Neural progenitor cell (in vitro differentiated cells): ENCODE results near the gene SPATA16. TPM values are rescaled to one million over a fixed set of nuclear protein-coding genes. Genes with fewer than 3 reads are reported as not detected.

Source experiments
- DNase-seq: peaks from one replicate; pipeline ENCODE4 v3.0.0-alpha.2; 2016; ENCODE audit warnings: low spot score
- H2AFZ ChIP-seq: fragments of 200-600 bp; sonication (generic); replicated peaks from 2 replicates; pipeline ENCODE4 v1.6.1; 2016; ENCODE audit warnings: antibody characterized with exemption
- H3F3A ChIP-seq: fragments of 200-600 bp; sonication (generic); 2 replicates; pipeline ENCODE4 v1.6.1; 2016; ENCODE audit warnings: antibody characterized with exemption, low read depth
- H3K27ac ChIP-seq: fragments of 200-600 bp; sonication (generic); 2 replicates; pipeline ENCODE4 v1.5.1; 2016; ENCODE audit warnings: mild to moderate bottlenecking
- H3K27me3 ChIP-seq: fragments of 200-600 bp; sonication (generic); 2 replicates; pipeline ENCODE4 v1.6.1; 2016; ENCODE audit warnings: mild to moderate bottlenecking, moderate library complexity
- H3K36me3 ChIP-seq: fragments of 200-600 bp; sonication (generic); 2 replicates; pipeline ENCODE4 v1.5.1; 2016
- H3K4me1 ChIP-seq: fragments of 200-600 bp; sonication (generic); 2 replicates; pipeline ENCODE4 v1.6.1; 2016; ENCODE audit warnings: mixed run types
- H3K4me2 ChIP-seq: fragments of 200-600 bp; sonication (generic); 2 replicates; pipeline ENCODE4 v1.6.1; 2016
- H3K4me3 ChIP-seq: fragments of 200-600 bp; sonication (generic); 2 replicates; pipeline ENCODE4 v1.5.1; 2016
- H3K79me2 ChIP-seq: fragments of 200-600 bp; sonication (generic); 2 replicates; pipeline ENCODE4 v1.6.1; 2016; ENCODE audit warnings: low read depth
- H3K9ac ChIP-seq: fragments of 200-600 bp; sonication (generic); 2 replicates; pipeline ENCODE4 v1.6.1; 2016
- H3K9me3 ChIP-seq: fragments of 200-600 bp; sonication (generic); 2 replicates; pipeline ENCODE4 v1.5.1; 2016; ENCODE audit warnings: low read depth
- H4K20me1 ChIP-seq: fragments of 200-600 bp; sonication (generic); 2 replicates; pipeline ENCODE4 v1.6.1; 2016; ENCODE audit warnings: low read depth
- H3K27ac Mint-ChIP-seq: 3 replicates; pipeline ENCODE4 v1.8.0; 2021; ENCODE audit warnings: mixed read lengths
- H3K27me3 Mint-ChIP-seq: 2 replicates; pipeline ENCODE4 v1.8.0; 2022; ENCODE audit warnings: low read depth, mild to moderate bottlenecking, inconsistent platforms, moderate library complexity, mixed read lengths; ENCODE audit not compliant: insufficient read depth
- H3K36me3 Mint-ChIP-seq: 3 replicates; pipeline ENCODE4 v1.8.0; 2021; ENCODE audit warnings: mixed read lengths
- H3K4me1 Mint-ChIP-seq: 3 replicates; pipeline ENCODE4 v1.8.0; 2021; ENCODE audit warnings: mixed read lengths
- H3K4me3 Mint-ChIP-seq: 3 replicates; pipeline ENCODE4 v1.8.0; 2021; ENCODE audit warnings: mild to moderate bottlenecking, moderate library complexity, mixed read lengths
- H3K9me3 Mint-ChIP-seq: 3 replicates; pipeline ENCODE4 v1.8.0; 2020; ENCODE audit warnings: mixed read lengths
- EZH2 ChIP-seq: fragments of 200-600 bp; sonication (generic); IDR thresholded peaks from 2 replicates; pipeline ENCODE4 v1.6.1; 2017; ENCODE audit warnings: antibody characterized with exemption, mild to moderate bottlenecking, moderate library complexity
- EZH2phosphoT487 ChIP-seq: fragments of 200-600 bp; sonication (generic); IDR thresholded peaks from 2 replicates; pipeline ENCODE4 v1.6.1; 2017; ENCODE audit warnings: antibody characterized with exemption
- total RNA-seq: library from RNA; depleted of rRNA; stranded (reverse); fragments of >200 nt; gene quantifications from 2 replicates; pipeline ENCODE4 v1.2.3, GENCODE V29; 2015; ENCODE audit warnings: low replicate concordance
- TF ChIP-seq, protein P1 (sequence below): fragments of 200-600 bp; sonication (generic); IDR thresholded peaks from 2 replicates; pipeline ENCODE4 v1.5.1; 2017; ENCODE audit warnings: antibody characterized with exemption, mild to moderate bottlenecking

Gene SPATA16
- total RNA-seq, 1 donor from 2014 or later: not detected

- TF ChIP-seq, protein P1, sequence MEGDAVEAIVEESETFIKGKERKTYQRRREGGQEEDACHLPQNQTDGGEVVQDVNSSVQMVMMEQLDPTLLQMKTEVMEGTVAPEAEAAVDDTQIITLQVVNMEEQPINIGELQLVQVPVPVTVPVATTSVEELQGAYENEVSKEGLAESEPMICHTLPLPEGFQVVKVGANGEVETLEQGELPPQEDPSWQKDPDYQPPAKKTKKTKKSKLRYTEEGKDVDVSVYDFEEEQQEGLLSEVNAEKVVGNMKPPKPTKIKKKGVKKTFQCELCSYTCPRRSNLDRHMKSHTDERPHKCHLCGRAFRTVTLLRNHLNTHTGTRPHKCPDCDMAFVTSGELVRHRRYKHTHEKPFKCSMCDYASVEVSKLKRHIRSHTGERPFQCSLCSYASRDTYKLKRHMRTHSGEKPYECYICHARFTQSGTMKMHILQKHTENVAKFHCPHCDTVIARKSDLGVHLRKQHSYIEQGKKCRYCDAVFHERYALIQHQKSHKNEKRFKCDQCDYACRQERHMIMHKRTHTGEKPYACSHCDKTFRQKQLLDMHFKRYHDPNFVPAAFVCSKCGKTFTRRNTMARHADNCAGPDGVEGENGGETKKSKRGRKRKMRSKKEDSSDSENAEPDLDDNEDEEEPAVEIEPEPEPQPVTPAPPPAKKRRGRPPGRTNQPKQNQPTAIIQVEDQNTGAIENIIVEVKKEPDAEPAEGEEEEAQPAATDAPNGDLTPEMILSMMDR: no peak
- no peak for TF ChIP-seq EZH2
- TF ChIP-seq EZH2phosphoT487: no peak
- Histone ChIP-seq H2AFZ (no peak overlapping the region), H3K4me3 (no peak overlapping the region), H3K9me3 (no peaks in the 10 kb centered on the region), H3K27ac (no peak overlapping the region), H3K36me3 (no peaks in the 10 kb centered on the region), H4K20me1 (no peaks in the 10 kb centered on the region), H3K9ac (no peak overlapping the region), H3K4me1 (no peaks in the 10 kb centered on the region), H3K27me3 (no peaks in the 10 kb centered on the region), H3K79me2 (no peaks in the 10 kb centered on the region), H3K4me2 (no peak overlapping the region), H3F3A (no peaks in the 10 kb centered on the region)
- H3K36me3 Mint-ChIP-seq: no peaks in the 10 kb centered on the region
- DNase-seq: no peak
- H3K4me3 Mint-ChIP-seq: no peak overlapping the region
- H3K4me1 Mint-ChIP-seq: peaks cover 6% of the 10 kb centered on the region
- H3K27me3 Mint-ChIP-seq: no peaks in the 10 kb centered on the region
- no peaks in the 10 kb centered on the region for H3K9me3 Mint-ChIP-seq
- H3K27ac Mint-ChIP-seq: no peak overlapping the region
Measured at GRCh38 chr3:173013219-173013832, 127.7 kb downstream of the SPATA16 start.

DNA sequence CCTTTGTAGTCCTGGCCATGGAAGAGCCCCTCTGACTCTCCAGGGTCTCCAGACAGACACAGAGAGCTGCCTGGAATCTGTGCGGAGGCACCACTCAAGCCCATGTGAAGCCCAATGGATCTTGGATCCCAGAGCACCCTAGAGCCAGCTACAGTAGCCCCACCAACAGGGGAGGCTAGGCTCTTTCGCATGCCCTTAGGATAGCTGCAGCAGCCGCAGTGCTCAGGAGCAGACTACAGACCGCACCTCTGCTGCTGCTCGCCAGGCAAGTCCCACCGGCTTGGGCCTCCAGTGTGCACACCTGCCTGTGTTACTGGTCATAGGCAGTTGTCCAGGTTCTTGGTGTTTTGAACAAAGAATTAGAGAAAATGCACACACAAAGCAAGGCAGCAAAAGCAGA lies 131.6 kb downstream of the SPATA16 start:
- Mint-ChIP-seq H3K27me3 (no peaks in the 10 kb centered on the region), H3K9me3 (no peaks in the 10 kb centered on the region), H3K36me3 (no peaks in the 10 kb centered on the region), H3K27ac (no peak overlapping the region), H3K4me3 (no peak overlapping the region), H3K4me1 (peaks cover 11% of the 10 kb centered on the region)
- H3K4me2 ChIP-seq: no peak overlapping the region
- peak overlapping the region; percentile 10 for H2AFZ ChIP-seq
- H3K9me3 ChIP-seq: no peaks in the 10 kb centered on the region
- H3K4me1 ChIP-seq: no peaks in the 10 kb centered on the region
- H4K20me1 ChIP-seq: no peaks in the 10 kb centered on the region
- no peak overlapping the region for H3K4me3 ChIP-seq
- H3K36me3 ChIP-seq: no peaks in the 10 kb centered on the region
- no peak for DNase-seq
- H3F3A ChIP-seq: no peaks in the 10 kb centered on the region
- no peaks in the 10 kb centered on the region for H3K79me2 ChIP-seq
- H3K27me3 ChIP-seq: no peaks in the 10 kb centered on the region
- TF ChIP-seq, protein P1: no peak
- TF ChIP-seq EZH2phosphoT487 (no peak), EZH2 (no peak)
- no peak overlapping the region for H3K9ac ChIP-seq
- no peak overlapping the region for H3K27ac ChIP-seq

DNA sequence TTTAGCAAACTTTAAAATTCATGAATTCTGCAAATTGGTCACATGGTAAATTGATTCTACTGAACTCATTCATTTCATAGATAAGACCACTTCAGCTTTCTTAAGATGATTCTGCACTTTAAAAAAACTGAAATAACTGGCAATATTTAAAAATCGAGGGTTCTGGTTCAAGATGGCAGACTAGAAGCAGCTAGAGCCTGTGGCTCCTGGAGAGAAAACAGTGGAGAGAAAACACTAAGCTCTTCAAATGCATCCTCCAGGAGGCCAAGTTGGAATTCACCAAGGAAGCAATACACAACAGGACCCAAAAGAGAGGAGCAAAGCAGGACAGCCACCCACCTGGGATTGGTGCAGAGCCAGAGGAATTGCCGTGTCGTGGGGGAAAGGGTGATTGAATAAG lies 132.1 kb downstream of the SPATA16 start:
- H3K79me2 ChIP-seq: no peaks in the 10 kb centered on the region
- no peaks in the 10 kb centered on the region for H3K36me3 ChIP-seq
- DNase-seq: no peak
- H3K9ac ChIP-seq: no peak overlapping the region
- H3K4me3 ChIP-seq: no peak overlapping the region
- Mint-ChIP-seq H3K27me3 (no peaks in the 10 kb centered on the region), H3K36me3 (no peaks in the 10 kb centered on the region), H3K9me3 (no peaks in the 10 kb centered on the region), H3K4me3 (no peak overlapping the region), H3K4me1 (peaks cover 11% of the 10 kb centered on the region), H3K27ac (no peak overlapping the region)
- H3K4me2 ChIP-seq: no peak overlapping the region
- no peaks in the 10 kb centered on the region for H3K9me3 ChIP-seq
- TF ChIP-seq EZH2phosphoT487 (no peak), EZH2 (no peak)
- no peaks in the 10 kb centered on the region for H3F3A ChIP-seq
- no peak overlapping the region for H3K27ac ChIP-seq
- no peaks in the 10 kb centered on the region for H4K20me1 ChIP-seq
- no peaks in the 10 kb centered on the region for H3K27me3 ChIP-seq
- H2AFZ ChIP-seq: peak overlapping the region; percentile 13
- no peaks in the 10 kb centered on the region for H3K4me1 ChIP-seq

GRCh38 chr3:173007079-173007723 lies 133.8 kb downstream of the SPATA16 start:
- Histone ChIP-seq H3K4me1 (no peaks in the 10 kb centered on the region), H3K9me3 (no peaks in the 10 kb centered on the region), H3K9ac (no peak overlapping the region), H3F3A (no peaks in the 10 kb centered on the region), H3K4me3 (no peak overlapping the region), H4K20me1 (no peaks in the 10 kb centered on the region), H3K36me3 (no peaks in the 10 kb centered on the region), H3K27ac (no peak overlapping the region), H3K4me2 (no peak overlapping the region), H2AFZ (no peak overlapping the region), H3K27me3 (no peaks in the 10 kb centered on the region), H3K79me2 (no peaks in the 10 kb centered on the region)
- TF ChIP-seq EZH2phosphoT487 (no peak), EZH2 (no peak)
- TF ChIP-seq, protein P1: no peak
- Mint-ChIP-seq H3K27me3 (no peaks in the 10 kb centered on the region), H3K4me1 (peaks cover 5% of the 10 kb centered on the region), H3K9me3 (no peaks in the 10 kb centered on the region), H3K36me3 (no peaks in the 10 kb centered on the region), H3K4me3 (no peak overlapping the region), H3K27ac (no peak overlapping the region)
- DNase-seq: no peak
